ENCODE measurements around the gene ZBTB33.

DNA sequence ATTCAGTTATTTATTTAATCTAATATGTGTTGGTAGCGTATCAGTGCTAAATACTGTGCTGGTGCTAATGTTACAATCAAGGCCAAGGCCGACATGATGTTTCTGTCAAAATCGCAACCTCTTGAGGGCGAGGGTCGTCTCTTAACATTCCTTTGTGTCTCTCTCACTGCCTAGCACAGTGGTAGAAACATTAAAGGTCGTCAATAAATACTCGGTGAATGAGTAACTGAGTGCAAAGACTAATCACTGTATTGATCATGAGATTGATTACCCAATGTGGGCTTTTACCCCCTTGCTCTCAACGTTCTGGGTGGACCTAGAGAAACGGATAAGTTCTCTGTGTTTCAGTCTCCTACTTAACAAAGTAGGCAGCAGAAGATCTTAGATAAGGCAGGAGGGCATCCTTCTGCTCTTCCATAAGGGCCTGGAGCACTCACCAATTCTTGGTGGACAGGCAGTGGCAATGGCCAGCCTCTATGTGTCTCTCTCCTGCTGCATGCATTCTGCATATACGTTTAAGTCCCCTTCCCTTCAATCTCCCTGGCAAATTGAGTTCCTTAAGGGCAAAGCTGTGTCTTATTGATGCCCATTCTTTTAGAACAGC is 30.5 kb downstream of the ZBTB33 start:
- no peak for TF ChIP-seq GATA1 (IDR thresholded peaks at IDR 0.05; ENCODE audit: low read depth, low read length)
- TF ChIP-seq POLR2A (IDR thresholded peaks at IDR 0.05; ENCODE audit: low read length): no peak

All from erythroblast (primary cell).